ENCODE results near the gene MBNL2.

- TF ChIP-seq CTCF (IDR thresholded peaks at IDR 0.05) (no peak), POLR2AphosphoS5 (IDR thresholded peaks at IDR 0.05) (no peak), POLR2A (IDR thresholded peaks at IDR 0.05) (no peak)
Measured at GRCh38 chr13:97245011-97245410, 22.9 kb downstream of the MBNL2 start.

All from breast epithelium (tissue), 3 donors.